NCI-H2107 treated with DMSO at 0.1 percent for 48 hours (cell line): ENCODE measurements around the gene IL6.
"Not testable (repeated sequence)": the region's sequence is repeated elsewhere in the genome, so short reads cannot be mapped to it uniquely, and the experiment has no call there.

Source experiments
- DNase-seq: peaks from one replicate; lab custom pipeline; 2025; ENCODE audit not compliant: unreplicated experiment; lab: John Stamatoyannopoulos, UW

IL6 gene

DNA sequence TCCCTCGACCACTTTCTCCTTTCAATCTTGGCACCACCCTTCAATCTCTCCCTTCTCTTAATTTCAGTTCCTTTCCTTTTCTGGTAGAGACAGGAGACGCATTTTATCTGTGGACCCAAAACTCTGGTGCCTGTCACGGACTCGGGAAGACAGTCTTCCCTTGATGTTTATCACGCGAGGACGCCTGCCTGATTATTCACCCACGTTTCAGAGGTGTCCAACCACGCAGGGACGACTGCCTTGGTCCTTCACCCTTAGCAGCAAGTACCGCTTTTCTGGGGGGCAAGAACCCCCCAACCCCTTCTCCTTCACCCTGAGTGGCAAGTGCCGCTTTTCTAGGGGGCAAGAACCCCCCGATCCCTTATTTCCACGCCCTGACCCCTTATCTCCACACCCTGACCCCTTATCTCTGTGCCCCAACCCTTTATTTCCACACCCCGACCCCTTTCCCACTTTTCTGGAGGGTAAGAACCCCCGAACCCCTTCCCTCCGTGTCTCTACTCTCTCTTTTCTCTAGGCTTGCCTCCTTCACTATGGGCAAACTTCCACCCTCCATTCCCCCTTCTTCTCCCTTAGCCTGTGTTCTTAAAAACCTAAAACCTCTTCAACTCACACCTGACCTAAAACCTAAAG, 22.9 kb upstream of the IL6 start:
- DNase-seq: not testable (repeated sequence)

DNA sequence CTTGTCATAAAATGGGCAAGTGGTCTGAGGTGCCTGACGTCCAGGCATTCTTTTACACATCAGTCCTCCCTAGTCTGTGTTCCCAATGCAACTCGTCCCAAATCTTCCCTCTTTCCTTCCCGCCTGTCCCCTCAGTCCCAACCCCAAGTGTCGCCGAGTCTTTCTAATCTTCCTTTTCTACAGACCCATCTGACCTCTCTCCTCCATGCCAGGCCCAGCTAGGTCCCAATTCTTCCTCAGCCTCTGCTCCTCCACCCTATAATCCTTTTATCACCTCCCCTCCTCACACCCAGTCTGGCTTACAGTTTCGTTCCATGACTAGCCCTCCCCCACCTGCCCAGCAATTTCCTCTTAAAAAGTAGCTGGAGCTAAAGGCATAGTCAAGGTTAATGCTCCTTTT, 22.3 kb upstream of the IL6 start:
- not testable (repeated sequence) for DNase-seq

DNA sequence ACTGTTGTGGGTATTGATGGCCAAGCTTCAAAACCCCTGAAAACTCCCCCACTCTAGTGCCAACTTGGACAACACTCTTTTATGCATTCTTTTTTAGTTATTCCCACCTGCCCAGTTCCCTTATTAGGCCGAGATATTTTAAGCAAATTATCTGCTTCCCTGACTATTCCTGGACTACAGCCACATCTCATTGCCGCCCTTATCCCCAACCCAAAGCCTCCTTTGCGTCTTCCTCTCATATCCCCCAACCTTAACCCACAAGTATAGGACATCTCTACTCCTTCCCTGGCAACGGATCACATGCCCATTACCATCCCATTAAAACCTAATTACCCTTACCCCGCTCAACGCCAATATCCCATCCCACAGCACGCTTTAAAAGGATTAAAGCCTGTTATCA, 21.1 kb upstream of the IL6 start:
- DNase-seq: not testable (repeated sequence)

DNA sequence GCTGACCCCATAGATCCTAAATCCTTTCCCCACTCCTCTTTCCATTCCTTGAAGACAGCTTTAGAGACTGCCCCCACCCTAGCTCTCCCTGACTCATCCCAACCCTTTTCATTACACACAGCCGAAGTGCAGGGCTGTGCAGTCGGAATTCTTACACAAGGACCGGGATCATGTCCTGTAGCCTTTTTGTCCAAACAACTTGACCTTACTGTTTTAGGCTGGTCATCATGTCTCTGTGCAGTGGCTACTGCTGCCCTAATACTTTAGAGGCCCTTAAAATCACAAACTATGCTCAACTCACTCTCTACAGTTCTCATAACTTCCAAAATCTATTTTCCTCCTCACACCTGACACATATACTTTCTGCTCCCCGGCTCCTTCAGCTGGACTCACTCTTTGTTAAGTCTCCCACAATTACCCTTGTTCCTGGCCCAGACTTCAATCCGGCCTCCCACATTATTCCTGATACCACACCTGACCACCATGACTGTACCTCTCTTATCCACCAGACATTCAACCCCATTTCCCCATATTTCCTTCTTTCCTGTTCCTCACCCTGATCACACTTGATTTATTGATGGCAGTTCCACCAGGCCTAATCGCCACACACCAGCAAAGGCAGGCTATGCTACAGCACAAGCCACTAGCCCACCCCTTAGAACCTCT, 19.8 kb upstream of the IL6 start:
- DNase-seq: not testable (repeated sequence)

- DNase-seq: not testable (repeated sequence)
These were observed 18.8 kb upstream of the IL6 start for GRCh38 chr7:22708214-22708613.

- DNase-seq: not testable (repeated sequence)
These were observed 18.3 kb upstream of the IL6 start for GRCh38 chr7:22708677-22709061.

- DNase-seq: not testable (repeated sequence)
These were observed 17.8 kb upstream of the IL6 start for GRCh38 chr7:22709062-22709829.

DNA sequence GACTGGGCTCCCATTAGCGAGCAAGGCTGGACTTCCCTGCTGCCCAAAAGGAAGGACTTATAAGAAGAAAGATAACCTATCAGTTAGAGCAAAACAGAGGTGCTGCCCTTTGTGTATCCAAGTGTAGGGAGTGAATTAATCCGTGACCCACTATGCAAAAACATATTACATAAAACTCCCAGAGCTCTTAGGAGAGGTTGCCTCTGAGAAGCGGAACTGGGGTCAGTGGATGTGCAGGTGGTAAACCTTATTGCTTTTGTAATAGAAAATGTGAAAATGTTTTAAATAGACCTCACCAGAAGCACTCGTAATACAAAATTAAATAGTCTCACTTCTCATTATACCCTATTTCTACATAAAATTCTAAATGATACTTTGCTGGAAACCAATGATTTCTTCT, 17.1 kb upstream of the IL6 start:
- no peak for DNase-seq

- DNase-seq: no peak
These were observed 14.0 kb upstream of the IL6 start for GRCh38 chr7:22712999-22713398.

GRCh38 chr7:22713463-22713862, 13.5 kb upstream of the IL6 start:
- no peak for DNase-seq

DNA sequence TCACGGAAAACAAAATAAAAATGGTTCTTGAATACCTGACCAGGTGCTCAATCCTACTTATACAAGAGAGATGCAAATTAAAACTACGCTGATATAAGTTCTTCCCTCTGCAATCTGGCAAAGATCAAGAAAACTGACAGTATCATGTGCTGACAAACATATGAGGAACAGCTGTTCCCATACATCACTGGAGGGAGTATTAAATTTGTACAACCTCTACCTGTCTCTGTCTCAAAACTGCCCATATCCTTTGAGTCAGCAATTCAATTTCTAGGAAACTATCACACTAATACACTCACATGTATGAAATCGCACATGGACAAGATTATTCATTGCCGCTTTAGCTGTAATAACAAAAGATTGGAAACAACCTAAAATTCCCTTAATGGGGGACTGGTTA, 11.0 kb upstream of the IL6 start:
- DNase-seq: no peak

GRCh38 chr7:22717760-22718159, 9.2 kb upstream of the IL6 start:
- DNase-seq: no peak

GRCh38 chr7:22718200-22718711, 8.7 kb upstream of the IL6 start:
- DNase-seq: no peak

- no peak for DNase-seq
These were observed 8.0 kb upstream of the IL6 start for GRCh38 chr7:22718911-22719420.

- no peak for DNase-seq
These were observed 5.9 kb upstream of the IL6 start for GRCh38 chr7:22720791-22721786.

- no peak for DNase-seq
These were observed 4.3 kb upstream of the IL6 start for GRCh38 chr7:22722536-22723180.

DNA sequence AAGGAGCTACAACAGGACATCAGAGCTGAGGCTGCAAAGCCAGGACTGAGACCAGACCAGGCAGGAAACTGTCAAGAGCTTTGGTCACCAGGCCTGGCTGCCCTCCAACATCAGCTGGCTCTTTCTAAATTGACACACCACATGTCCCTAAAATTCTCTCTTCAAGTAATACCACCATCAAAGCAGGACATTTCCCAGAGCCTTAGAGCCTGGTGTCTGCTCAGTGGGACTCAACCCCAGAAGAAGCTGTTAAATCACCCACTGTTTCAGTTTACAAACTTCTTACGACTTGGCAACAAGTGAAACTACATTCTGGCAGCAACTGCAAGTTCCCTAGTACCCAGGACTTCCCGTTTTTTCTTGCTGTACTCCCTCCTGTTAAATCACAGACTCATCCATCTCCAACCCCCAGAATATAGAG, 3.8 kb upstream of the IL6 start:
- no peak for DNase-seq

GRCh38 chr7:22723637-22724036, 3.4 kb upstream of the IL6 start:
- DNase-seq: no peak

- no peak for DNase-seq
These were observed 2.1 kb upstream of the IL6 start for GRCh38 chr7:22724861-22725260.

DNA sequence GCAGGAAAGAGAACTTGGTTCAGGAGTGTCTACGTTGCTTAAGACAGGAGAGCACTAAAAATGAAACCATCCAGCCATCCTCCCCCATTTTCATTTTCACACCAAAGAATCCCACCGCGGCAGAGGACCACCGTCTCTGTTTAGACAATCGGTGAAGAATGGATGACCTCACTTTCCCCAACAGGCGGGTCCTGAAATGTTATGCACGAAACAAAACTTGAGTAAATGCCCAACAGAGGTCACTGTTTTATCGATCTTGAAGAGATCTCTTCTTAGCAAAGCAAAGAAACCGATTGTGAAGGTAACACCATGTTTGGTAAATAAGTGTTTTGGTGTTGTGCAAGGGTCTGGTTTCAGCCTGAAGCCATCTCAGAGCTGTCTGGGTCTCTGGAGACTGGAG, 1.4 kb upstream of the IL6 start:
- DNase-seq: no peak
